Activated T-helper 1 cell treated with Interleukin-2 at 50 U/mL for 16 hours (primary cell): ENCODE measurements around the gene SLC25A11.
A peak's percentile ranks its signal among the peaks of the same experiment; 100 is the strongest.

Experiments used
- DNase-seq: peaks from one replicate; pipeline ENCODE4 v3.0.0-alpha.2; 2020; ENCODE audit warnings: low read depth

SLC25A11 gene

GRCh38 chr17:4966844-4967538 is 27.1 kb upstream of the SLC25A11 start:
- peak; percentile 91 for DNase-seq

- no peak for DNase-seq
These were observed 25.6 kb upstream of the SLC25A11 start for GRCh38 chr17:4965311-4965986.

DNA sequence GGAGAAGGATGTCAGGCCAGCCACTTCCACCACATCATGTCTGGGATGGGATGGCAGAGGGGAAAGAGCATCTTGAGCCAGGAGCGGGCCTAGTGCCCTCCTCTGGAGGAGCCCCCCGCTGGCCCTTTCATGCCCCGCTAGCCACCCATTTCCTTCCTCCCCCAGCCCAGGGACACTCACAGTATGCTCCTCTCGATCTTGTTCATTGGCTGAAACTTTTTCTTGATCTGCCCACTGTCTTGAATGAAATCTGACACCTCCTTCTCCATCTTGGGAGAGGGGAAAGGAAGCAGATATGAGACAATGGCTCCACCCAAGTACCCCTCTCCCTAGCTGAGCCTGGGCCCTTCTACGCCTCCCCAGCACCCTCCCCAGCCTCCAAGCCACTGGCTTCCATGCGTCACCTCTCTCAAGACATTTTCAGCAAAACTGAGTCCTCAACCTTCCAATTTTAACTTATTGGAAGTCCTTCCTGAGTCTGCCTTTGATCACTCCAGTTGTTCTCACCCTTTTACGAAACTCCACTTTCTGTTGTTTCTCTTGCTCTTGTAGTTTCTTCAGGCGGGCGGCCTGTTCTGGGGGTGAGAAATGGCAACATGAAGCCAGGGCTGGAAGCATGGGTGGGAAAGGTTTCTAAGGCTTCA is 20.6 kb upstream of the SLC25A11 start:
- DNase-seq: no peak

GRCh38 chr17:4959261-4959965 is 19.6 kb upstream of the SLC25A11 start:
- DNase-seq: no peak

DNA sequence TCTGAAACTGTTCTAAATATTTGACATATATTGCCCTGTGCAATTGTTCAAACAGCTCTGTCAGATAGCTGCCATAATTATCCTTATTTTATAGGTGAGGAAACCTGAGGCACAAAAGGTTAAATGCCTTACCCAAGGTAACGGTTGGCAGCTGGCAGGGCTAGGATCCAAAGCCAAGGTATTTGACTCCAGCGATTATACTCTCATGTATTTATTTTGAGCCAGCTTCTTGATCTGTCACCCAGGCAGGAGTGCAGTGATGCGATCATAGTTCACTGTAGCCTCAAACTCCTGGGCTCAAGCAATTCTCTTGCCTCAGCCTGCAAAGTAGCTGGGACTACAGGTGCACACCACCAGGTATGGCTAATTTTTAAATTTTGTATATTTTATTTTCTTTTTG is 18.3 kb upstream of the SLC25A11 start:
- no peak for DNase-seq

DNA sequence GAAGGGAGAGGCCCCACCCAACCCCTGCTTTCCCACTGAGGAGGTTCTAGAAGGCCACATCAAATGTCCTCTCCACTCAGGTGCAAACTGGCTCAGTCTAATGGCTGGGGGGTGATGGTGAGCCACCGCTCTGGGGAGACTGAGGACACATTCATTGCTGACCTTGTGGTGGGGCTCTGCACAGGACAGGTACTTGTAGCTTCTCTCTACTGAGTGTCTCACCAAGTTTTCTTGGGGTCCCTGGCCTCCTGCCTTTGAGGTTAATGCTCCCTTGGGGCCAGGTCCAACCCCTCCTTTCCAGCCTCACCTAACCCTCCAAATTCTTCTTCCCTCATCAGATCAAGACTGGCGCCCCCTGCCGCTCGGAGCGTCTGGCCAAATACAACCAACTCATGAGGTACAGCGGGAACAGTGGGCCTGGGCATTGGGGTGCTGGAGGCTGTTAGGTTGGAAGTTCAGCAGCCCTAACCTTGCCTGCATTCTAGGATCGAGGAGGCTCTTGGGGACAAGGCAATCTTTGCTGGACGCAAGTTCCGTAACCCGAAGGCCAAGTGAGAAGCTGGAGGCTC is 16.7 kb upstream of the SLC25A11 start:
- no peak for DNase-seq

GRCh38 chr17:4955091-4955490 is 15.2 kb upstream of the SLC25A11 start:
- DNase-seq: no peak

DNA sequence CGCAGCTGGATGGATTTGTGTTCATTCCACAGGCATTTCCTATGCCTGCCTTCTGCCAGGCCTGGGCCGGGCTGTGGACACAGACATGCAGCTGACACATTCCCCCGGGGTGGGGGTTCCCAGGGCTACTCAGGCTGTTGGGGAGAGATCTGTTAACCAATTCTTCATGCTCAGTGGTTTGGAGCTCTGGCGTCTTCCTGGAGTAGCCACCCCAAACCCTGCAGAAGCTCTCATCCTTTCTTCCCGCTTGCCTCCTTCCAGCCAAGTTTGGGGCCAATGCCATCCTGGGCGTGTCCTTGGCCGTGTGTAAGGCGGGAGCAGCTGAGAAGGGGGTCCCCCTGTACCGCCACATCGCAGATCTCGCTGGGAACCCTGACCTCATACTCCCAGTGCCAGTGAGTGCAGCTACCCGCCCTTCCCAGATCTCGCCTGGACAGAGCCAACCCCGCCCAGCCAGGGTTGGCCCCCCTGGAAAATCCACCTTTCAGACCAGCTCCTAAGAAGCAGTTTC is 13.7 kb upstream of the SLC25A11 start:
- DNase-seq: no peak

DNA sequence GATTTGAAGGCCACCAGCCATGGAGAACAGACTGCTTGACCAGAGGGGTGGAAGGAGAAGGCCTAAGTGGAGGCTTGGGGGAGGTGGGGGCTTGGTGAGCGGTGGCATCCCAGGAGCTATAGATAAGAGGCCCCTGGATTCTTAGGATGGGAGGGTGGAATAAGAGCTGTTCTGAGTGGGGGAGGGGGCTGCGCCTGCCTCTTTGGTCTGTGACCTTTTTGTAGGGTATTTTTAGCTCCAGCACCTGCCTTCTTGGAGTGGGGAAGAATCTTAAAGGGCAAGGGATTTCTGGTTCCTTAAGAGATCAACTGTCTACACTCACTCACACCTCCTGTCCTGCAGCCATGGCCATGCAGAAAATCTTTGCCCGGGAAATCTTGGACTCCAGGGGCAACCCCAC is 11.6 kb upstream of the SLC25A11 start:
- DNase-seq: no peak

GRCh38 chr17:4950746-4951204 is 10.9 kb upstream of the SLC25A11 start, which contains the start of gene ENO3:
Gene ENO3 (plus strand): TSS chr17:4951119. CDS start chr17:4951830, 711 bp downstream.
- DNase-seq: no peak

DNA sequence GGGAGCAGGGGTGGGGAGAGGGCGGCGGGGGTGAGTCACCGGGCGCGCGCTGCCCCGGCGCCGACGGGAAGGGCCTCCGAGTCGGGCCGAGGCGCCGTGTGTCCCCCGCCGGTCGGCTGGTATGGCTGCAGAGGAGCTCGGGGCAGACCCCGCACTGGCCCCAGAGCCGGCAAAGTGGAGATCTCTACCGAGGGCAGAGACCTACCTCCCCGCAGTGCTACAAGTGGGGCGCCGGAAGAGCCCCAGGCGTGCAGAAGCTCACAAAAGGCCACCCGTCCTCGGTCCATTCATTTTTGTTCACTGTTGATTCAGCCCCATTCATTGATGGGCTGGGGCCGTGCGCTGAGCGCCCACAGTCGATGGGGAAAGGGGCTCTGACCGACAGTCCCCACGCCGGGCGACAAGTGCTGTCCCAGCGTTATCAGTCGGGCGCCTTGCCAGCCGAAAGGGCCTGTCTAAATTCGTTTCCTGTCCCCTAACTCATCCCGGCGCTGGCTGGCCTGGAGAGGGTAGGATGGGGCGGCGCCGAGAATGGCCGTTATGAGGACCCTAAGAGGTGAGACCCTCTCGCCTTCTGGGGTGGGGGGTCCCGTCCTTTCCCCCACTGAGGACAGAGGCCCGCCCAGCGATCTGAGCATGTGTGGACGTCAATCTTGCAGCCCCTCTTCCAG is 10.4 kb upstream of the SLC25A11 start:
- DNase-seq: peak; percentile 48

- peak; percentile 48 for DNase-seq
These were observed 9.7 kb upstream of the SLC25A11 start for GRCh38 chr17:4949321-4950074.

DNA sequence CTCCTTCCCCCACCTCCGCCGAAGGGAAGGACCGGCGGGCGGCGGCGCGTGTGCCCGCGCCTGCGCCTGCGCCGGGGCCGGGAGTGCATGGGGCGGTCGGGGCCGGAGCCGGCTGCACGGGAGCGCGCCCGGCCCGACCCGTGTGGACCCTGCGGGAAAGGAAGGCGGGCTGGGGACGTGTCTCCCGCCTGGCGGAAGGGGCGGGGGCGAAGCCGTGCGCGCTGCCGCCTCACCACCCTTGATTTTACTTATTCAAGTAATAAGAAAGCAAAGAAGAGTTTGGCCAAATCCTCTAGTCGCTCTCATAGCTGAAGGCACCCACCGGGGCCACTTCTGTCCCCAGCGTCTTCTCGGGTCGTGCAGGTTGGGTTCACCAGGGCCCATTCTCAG is 9.1 kb upstream of the SLC25A11 start:
- DNase-seq: peak; percentile 59

DNA sequence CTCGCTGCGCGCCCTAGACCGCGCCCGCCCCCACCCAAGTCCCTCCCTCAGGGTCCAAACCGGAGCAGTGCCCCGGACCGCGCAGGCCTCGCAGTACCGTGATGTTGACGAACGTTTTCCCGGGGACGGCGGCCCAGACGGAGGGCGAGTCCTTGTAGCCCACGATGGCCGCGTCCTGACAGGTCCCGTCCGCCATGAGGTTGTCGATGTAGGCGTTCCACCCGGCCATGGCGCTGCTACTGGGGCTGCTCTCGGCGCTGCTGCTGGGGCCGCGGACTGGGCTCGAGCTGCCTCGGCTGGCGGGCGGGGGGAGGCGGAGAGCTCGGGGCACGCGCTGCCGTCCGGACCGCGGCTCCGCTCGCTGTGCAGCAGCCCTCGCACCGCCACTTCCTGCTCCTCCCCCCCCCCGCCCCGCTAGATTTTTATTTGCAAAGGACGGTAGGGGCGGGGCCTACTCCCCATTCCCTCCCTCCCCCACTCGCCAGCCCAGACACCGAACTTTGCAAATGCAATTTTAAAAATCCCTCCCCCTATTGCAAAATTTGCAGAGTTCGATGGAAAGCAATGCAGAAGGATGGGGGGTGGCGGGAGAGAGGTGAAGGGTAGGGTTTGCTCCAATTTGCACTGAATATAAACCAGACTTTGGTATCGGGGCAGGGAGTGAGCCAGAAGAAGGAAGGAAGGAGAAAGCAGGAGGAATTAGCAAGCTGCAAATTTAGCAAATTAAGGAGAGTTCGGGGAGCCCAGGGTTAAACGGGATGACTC is 8.5 kb upstream of the SLC25A11 start, which contains the start of gene PFN1:
Gene PFN1, minus strand, starts transcription at position 365 of the 765 bp plus-strand sequence. Its CDS starts 136 bp downstream, at position 229.
- peak; percentile 87 for DNase-seq

- peak; percentile 65 for DNase-seq
These were observed 7.7 kb upstream of the SLC25A11 start for GRCh38 chr17:4947411-4948165.

DNA sequence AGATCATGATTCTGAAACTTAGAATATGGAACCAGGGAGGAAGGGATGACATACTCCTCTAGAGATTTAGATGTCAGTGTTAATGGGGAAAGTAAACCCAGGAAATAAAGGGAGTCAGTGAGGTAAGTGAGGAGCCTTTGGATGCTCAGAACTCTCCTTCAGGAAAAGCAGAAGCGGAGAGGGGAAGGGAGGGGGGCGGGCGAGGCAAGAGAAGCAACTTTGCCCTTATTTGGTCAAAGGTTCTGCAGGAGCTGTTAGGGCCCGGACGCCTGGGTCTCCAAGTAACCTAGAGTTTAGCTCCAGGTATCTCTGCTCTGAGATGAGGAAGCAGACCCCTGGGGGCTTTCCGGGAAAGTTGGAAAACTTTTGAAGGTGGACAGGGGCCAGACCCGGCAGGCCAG is 7.2 kb upstream of the SLC25A11 start:
- DNase-seq: no peak

DNA sequence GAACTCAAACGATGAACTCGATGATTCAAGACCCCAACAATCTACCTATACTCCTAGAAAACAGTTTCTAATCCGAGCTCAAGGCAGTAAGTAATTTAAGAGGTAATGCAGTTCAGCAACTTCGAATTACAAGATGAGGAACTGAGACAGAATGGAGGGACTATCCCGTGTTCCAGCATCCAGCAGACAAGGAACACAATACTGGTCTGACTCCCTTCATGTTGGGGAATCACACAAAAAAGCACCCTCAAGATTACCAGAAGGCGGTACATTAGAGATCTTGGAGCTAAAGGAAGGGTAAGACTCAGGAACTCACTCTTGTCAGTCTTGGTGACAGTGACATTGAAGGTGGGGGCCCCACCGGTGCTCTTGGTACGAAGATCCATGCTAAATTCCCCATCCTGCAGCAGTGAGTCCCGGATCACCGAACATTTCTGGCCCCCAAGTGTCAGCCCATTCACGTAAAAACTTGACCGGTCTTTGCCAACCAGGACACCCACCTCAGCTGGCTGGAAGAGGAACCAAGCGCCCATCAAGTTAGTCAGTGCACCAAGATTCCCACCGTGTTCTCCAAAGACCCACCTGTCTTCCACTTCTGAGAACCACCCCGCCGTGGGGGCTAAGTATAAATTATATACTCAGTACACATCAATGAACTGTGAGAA is 6.6 kb upstream of the SLC25A11 start:
- DNase-seq: no peak

DNA sequence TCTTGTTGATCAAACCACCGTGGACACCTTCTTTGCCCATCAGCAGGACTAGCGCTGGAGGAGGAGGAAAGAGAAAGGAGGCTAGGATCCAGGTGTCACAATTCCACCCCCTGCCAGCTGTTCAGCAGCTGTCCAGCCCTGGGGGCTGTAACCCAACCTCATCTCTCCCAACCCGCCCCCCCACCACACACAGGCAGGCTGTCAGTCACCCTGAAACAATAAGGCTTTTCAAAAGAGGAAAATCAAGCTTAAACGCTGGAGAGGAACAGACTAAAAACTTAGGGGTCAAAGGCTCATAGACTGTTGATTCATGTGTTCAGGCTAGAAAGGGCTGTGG is 6.1 kb upstream of the SLC25A11 start:
- no peak for DNase-seq
